ENCODE measurements around the gene SCYL1.

GRCh38 chr11:65476632-65477148, 48.2 kb upstream of the SCYL1 start:
- TF ChIP-seq POLR2A (IDR thresholded peaks at IDR 0.05) (no peak), CTCF (IDR thresholded peaks at IDR 0.05) (no peak), EP300 (IDR thresholded peaks at IDR 0.05) (no peak), POLR2AphosphoS5 (IDR thresholded peaks at IDR 0.05) (no peak)
